Lung (tissue), 12 donors: Measurements from ENCODE around the gene LHPP. TPM values are rescaled to one million over a fixed set of nuclear protein-coding genes. Genes with fewer than 3 reads are reported as not detected.

ENCODE experiments used
- ATAC-seq: fragments of 200-7000 bp; cut with Tn5 transposase; one replicate; pipeline ENCODE4 v1.9.1; 2020; ENCODE audit warnings: moderate number of reproducible peaks; ENCODE audit not compliant: insufficient read depth, low FRiP score
- DNase-seq, 3 donors: peaks; one replicate each; pipeline ENCODE4 v3.0.0-alpha.2; 2013 to 2017
- H3K27ac ChIP-seq, 2 donors: one replicate each; pipeline ENCODE4 v1.5.1; 2013; ENCODE audit warnings: mild to moderate bottlenecking in 2 of 2, moderate library complexity in 2 of 2, control low read depth in 1 of 2, inconsistent platforms in 1 of 2, low read depth in 1 of 2, low read length in 1 of 2
- H3K27me3 ChIP-seq, 3 donors: one replicate each; pipeline ENCODE4 v1.5.1; 2013; ENCODE audit warnings: low read length in 2 of 3; ENCODE audit not compliant: control insufficient read depth in 3 of 3, insufficient read depth in 3 of 3
- H3K36me3 ChIP-seq, 4 donors: one replicate each; pipeline ENCODE4 v1.5.1; 2013; ENCODE audit warnings: low read length in 4 of 4, mild to moderate bottlenecking in 1 of 4, moderate library complexity in 1 of 4; ENCODE audit not compliant: control insufficient read depth in 4 of 4, insufficient read depth in 4 of 4
- H3K4me1 ChIP-seq, 5 donors: one replicate each; pipeline ENCODE4 v1.5.1; 2013; ENCODE audit warnings: low read length in 5 of 5, mild to moderate bottlenecking in 2 of 5, moderate library complexity in 1 of 5; ENCODE audit not compliant: control insufficient read depth in 5 of 5, insufficient read depth in 5 of 5
- H3K4me3 ChIP-seq: one replicate; pipeline ENCODE4 v1.5.1; 2013; ENCODE audit warnings: mild to moderate bottlenecking, control low read depth, moderate library complexity
- H3K9ac ChIP-seq, 2 donors: one replicate each; pipeline ENCODE4 v1.5.1; 2013; ENCODE audit warnings: low read length in 2 of 2, control low read depth in 1 of 2; ENCODE audit not compliant: insufficient read depth in 1 of 2
- H3K9me3 ChIP-seq, 4 donors: one replicate each; pipeline ENCODE4 v1.5.1; 2013; ENCODE audit warnings: low read length in 3 of 4, mild to moderate bottlenecking in 1 of 4, moderate library complexity in 1 of 4; ENCODE audit not compliant: control insufficient read depth in 4 of 4, insufficient read depth in 3 of 4
- WGBS, 2 donors: extraction: QIAGEN DNeasy Blood & Tissue Kit; methylation state at CpG; one replicate each; pipeline ENCODE4 v1.1.7; 2013; 5-methylcytosine and 5-hydroxymethylcytosine counted together
- polyA plus RNA-seq, 2 donors: library from polyadenylated mRNA; stranded (reverse); fragments of 200-250 nt; gene quantifications; one replicate each; pipeline ENCODE4 v1.2.1, GENCODE V29; 2013
- total RNA-seq, 2 donors: library from RNA; depleted of rRNA in 1 of 2; stranded (reverse); fragments of >200 nt in 1 of 2; gene quantifications; one replicate each; pipeline ENCODE4 v1.2.1, GENCODE V29; 2014 to 2021
- TF ChIP-seq, protein P1 (sequence below): IDR thresholded peaks from 2 replicates; pipeline ENCODE4 v1.5.1; 2012; ENCODE audit warnings: mild to moderate bottlenecking; ENCODE audit errors: control extremely low read depth, extremely low read depth
- donor health status: control.
- donor health status: control.
- donor health status: Bipolar disorder and iron deficiency.
- donor health status: healthy.
- donor health status: DM: yes; HTN: yes; CAD: no.

Gene LHPP
- total and polyA plus RNA-seq, 4 donors = 7.1 to 18.6 (median 14.8) TPM

DNA sequence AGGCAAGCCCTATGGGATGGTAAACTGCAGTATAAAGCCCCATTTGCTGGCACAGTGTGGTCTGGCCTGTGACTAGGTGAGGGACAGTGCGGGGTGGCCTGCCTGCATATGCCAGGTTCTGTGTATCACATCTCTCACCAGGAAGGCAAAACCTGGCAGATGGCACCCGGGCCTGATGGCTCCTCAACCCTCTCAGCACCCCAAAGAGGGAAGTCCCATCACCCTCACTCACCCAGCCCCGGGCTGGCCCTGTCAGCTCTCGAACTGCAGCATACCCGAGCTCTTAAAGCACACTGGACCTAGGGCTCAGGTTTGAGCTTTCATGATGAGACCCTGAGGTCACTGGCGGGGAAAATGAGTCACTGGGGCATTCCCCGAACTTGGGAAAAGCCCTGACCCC is 130.5 kb downstream of the LHPP start:
- no peaks in the 10 kb centered on the region for H3K36me3 ChIP-seq
- 88 to 96% methylated on average over 7 of the region's 7 CpGs for WGBS, 2 donors
- TF ChIP-seq, protein P1, sequence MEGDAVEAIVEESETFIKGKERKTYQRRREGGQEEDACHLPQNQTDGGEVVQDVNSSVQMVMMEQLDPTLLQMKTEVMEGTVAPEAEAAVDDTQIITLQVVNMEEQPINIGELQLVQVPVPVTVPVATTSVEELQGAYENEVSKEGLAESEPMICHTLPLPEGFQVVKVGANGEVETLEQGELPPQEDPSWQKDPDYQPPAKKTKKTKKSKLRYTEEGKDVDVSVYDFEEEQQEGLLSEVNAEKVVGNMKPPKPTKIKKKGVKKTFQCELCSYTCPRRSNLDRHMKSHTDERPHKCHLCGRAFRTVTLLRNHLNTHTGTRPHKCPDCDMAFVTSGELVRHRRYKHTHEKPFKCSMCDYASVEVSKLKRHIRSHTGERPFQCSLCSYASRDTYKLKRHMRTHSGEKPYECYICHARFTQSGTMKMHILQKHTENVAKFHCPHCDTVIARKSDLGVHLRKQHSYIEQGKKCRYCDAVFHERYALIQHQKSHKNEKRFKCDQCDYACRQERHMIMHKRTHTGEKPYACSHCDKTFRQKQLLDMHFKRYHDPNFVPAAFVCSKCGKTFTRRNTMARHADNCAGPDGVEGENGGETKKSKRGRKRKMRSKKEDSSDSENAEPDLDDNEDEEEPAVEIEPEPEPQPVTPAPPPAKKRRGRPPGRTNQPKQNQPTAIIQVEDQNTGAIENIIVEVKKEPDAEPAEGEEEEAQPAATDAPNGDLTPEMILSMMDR = no peak
- H3K27ac ChIP-seq = no peak overlapping the region
- DNase-seq (no peak), ATAC-seq (no peak)
- H3K9me3 ChIP-seq = peaks cover 0 to 5% (median 1%) of the 10 kb centered on the region in 4 donors
- H3K27me3 ChIP-seq = no peaks in the 10 kb centered on the region
- H3K4me3 ChIP-seq = no peak overlapping the region
- peaks cover 0 to 18% (median 4%) of the 10 kb centered on the region in 5 donors for H3K4me1 ChIP-seq
- no peak overlapping the region for H3K9ac ChIP-seq

DNA sequence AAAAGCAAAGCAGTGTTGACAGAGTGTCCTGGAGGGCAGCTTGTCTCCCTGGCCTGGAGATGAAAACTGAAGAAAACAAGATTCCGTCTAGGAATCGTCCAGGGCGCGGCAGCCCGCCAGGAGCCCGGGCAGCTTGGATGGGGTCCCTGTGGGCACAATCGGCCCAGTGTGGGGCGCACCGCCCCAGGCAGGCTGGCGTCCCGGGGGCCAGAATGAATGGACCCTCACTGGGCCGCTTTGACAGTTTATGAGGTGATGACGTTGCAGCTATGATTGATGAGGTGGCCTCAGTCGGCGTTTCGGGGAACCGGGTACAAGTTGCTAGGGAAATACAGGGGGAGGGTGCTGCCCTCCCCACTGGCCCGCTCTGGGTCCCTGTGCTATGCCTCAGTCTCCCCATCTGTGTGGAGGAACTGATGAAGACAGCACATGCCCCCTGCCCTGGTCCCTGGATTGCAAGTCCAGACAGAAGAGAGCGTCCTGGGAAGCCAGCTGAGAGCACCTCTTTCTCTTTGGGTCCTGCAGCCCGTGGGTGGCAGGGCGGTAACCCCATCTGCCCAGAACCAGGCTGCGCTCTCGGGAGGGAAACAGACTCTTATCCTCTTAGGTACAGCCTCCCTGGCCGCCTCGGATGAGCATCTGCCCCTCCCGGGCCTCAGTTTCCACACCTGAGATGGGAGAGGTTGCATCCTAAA is 131.3 kb downstream of the LHPP start:
- Histone ChIP-seq H3K36me3 (no peaks in the 10 kb centered on the region), H3K9ac (no peak overlapping the region), H3K4me1 (peaks cover 0 to 18% (median 4%) of the 10 kb centered on the region in 5 donors), H3K9me3 (peaks cover 0 to 5% (median 1%) of the 10 kb centered on the region in 4 donors), H3K4me3 (no peak overlapping the region), H3K27ac (no peak overlapping the region), H3K27me3 (no peaks in the 10 kb centered on the region)
- TF ChIP-seq, protein P1 = no peak
- 94% methylated on average over 26 of the region's 26 CpGs for WGBS, 2 donors
- ATAC-seq = no peak
- no peak for DNase-seq

DNA sequence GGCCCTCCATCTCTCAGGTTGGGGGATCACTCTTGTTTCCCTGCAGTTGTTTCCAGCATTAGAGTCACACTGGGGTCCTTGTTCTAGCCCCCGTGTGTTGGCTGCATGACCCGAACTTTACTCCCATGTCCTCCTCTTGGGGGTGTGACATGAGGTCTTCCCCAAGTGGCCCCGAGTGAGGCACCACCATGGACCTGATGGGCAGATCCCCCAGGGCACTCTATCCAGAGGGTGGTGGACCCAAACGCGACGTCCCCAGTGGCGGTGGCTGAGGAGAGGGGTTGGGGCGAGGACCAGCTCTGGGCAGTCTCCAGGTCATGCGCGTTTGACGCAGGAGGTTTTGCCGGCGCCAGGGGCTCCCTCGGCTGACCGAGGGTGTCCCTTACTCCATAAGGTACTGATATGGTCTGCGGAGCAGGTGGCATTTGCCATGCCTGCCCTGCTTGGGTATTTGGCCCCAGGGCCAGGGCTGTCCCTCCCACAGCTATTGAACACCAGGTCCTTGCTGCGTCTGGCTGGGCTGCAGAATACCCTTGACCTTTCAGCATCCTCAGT is 131.9 kb downstream of the LHPP start:
- Histone ChIP-seq H3K9ac (no peak overlapping the region), H3K4me3 (no peak overlapping the region), H3K36me3 (no peaks in the 10 kb centered on the region), H3K27me3 (no peaks in the 10 kb centered on the region), H3K9me3 (peaks cover 0 to 5% (median 1%) of the 10 kb centered on the region in 4 donors), H3K27ac (no peak overlapping the region), H3K4me1 (peaks cover 0 to 16% (median 4%) of the 10 kb centered on the region in 5 donors)
- no peak for DNase-seq
- no peak for ATAC-seq
- 95 to 98% methylated on average over 17 of the region's 17 CpGs for WGBS, 2 donors
- TF ChIP-seq, protein P1 = no peak
